DOHH2 (cell line): ENCODE results near the gene RASAL3.

ENCODE experiments used
- H3F3A ChIP-seq: fragments of 200-600 bp; sonication (generic), shearing (Covaris generic); 2 replicates; pipeline ENCODE4 v1.6.0; 2016; ENCODE audit warnings: antibody characterized with exemption, mild to moderate bottlenecking; ENCODE audit not compliant: control insufficient read depth, insufficient read depth
- H3K27ac ChIP-seq: fragments of 200-600 bp; sonication (generic); 2 replicates; pipeline ENCODE4 v1.5.1; 2014; ENCODE audit warnings: low read depth, mild to moderate bottlenecking, low read length, moderate library complexity
- H3K27me3 ChIP-seq: fragments of 200-600 bp; sonication (generic); 2 replicates; pipeline ENCODE4 v1.6.1; 2014; ENCODE audit warnings: mild to moderate bottlenecking, low read length, mixed read lengths; ENCODE audit not compliant: control insufficient read depth
- H3K36me3 ChIP-seq: fragments of 200-600 bp; sonication (generic); 2 replicates; pipeline ENCODE4 v1.6.1; 2014; ENCODE audit warnings: mild to moderate bottlenecking, low read length, moderate library complexity, mixed read lengths; ENCODE audit not compliant: control insufficient read depth
- H3K4me1 ChIP-seq: fragments of 200-600 bp; sonication (generic); 2 replicates; pipeline ENCODE4 v1.6.1; 2014; ENCODE audit warnings: mild to moderate bottlenecking, low read length, mixed read lengths; ENCODE audit not compliant: control insufficient read depth
- H3K4me2 ChIP-seq: fragments of 200-600 bp; sonication (generic); 2 replicates; pipeline ENCODE4 v1.6.0; 2014; ENCODE audit warnings: mild to moderate bottlenecking, low read length, moderate library complexity
- H3K4me3 ChIP-seq: fragments of 200-600 bp; sonication (generic); 2 replicates; pipeline ENCODE4 v1.5.1; 2014; ENCODE audit warnings: mild to moderate bottlenecking, low read length, mixed read lengths
- H3K79me2 ChIP-seq: fragments of 200-600 bp; sonication (generic); 2 replicates; pipeline ENCODE4 v1.6.1; 2014; ENCODE audit warnings: mild to moderate bottlenecking, low read length, mixed read lengths; ENCODE audit not compliant: control insufficient read depth
- H3K9me2 ChIP-seq: fragments of 200-600 bp; sonication (generic); replicated peaks from 2 replicates; pipeline ENCODE4 v1.6.1; 2014; ENCODE audit warnings: mild to moderate bottlenecking, low read length, mixed read lengths; ENCODE audit not compliant: control insufficient read depth
- H3K9me3 ChIP-seq: fragments of 200-600 bp; sonication (generic); 2 replicates; pipeline ENCODE4 v1.6.1; 2014; ENCODE audit warnings: antibody characterized with exemption, low read length, mixed read lengths; ENCODE audit not compliant: control insufficient read depth, insufficient read depth
- H4K20me1 ChIP-seq: fragments of 200-600 bp; sonication (generic); 2 replicates; pipeline ENCODE4 v1.6.0; 2014; ENCODE audit warnings: low read depth, mild to moderate bottlenecking, antibody characterized with exemption, low read length, moderate library complexity; ENCODE audit not compliant: control insufficient read depth, insufficient read depth
- CTCF ChIP-seq: fragments of 200-600 bp; sonication (generic); IDR thresholded peaks from one replicate; pipeline ENCODE4 v1.5.1; 2014; ENCODE audit warnings: antibody characterized with exemption, mild to moderate bottlenecking, low read depth, low read length; ENCODE audit not compliant: poor library complexity, severe bottlenecking
- EZH2phosphoT487 ChIP-seq: fragments of 200-600 bp; sonication (generic); IDR thresholded peaks from 2 replicates; pipeline ENCODE4 v1.6.1; 2017; ENCODE audit warnings: borderline replicate concordance, mild to moderate bottlenecking, antibody characterized with exemption, low read length, moderate library complexity, mixed read lengths

RASAL3 gene

DNA sequence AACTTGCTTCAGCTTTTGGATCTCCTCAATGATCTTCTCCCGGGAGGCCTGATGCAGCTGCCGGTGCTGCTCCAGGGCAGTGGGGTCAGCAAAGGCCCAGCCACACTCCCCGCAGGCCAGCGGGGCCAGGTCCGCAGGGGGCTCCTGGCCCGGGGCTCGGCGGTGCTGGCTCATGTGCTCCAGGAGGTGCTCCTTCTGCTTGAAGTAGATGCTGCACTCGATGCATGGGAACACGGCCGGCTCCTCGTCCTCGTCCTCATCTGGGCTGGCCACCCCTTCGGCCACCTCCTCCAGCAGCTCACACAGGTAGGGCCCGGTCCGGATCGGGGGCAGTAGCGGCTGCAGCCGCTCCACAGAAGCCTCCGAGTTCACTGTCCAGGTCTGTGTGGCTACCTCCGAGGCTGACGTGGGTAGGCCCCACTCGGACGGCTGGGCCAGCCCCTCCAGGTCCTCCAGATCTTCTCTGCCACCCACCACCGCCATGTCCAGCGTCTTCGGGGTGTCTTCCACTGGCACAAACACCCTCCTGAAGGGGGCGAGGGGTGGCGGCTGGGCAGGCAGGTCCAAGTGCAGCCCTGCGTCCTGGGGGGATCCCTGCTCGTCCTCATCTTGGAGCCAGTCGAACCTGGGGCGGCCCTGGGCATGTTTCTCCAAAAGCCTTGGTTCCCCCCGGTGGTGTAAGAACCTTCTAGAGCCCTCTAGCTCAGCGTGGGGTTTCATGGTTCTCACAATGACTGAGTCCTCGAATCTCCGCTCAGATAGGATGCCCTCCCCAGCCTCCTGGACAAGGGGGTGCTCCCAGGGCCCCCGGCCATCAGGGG lies 24.3 kb downstream of the RASAL3 start:
- no peaks in the 10 kb centered on the region for H4K20me1 ChIP-seq
- no peaks in the 10 kb centered on the region for H3K79me2 ChIP-seq
- H3K4me3 ChIP-seq = no peak overlapping the region
- no peak overlapping the region for H3K27ac ChIP-seq
- H3F3A ChIP-seq = no peaks in the 10 kb centered on the region
- no peaks in the 10 kb centered on the region for H3K4me1 ChIP-seq
- no peaks in the 10 kb centered on the region for H3K9me3 ChIP-seq
- H3K4me2 ChIP-seq = no peak overlapping the region
- H3K27me3 ChIP-seq = no peaks in the 10 kb centered on the region
- TF ChIP-seq CTCF = no peak
- no peak for TF ChIP-seq EZH2phosphoT487
- no peaks in the 10 kb centered on the region for H3K36me3 ChIP-seq
- no peaks in the 10 kb centered on the region for H3K9me2 ChIP-seq

GRCh38 chr19:15439078-15439799 lies 25.1 kb downstream of the RASAL3 start:
- Histone ChIP-seq H3K4me2 (no peak overlapping the region), H3K27ac (no peak overlapping the region), H3K27me3 (no peaks in the 10 kb centered on the region), H3K9me3 (no peaks in the 10 kb centered on the region), H3K79me2 (no peaks in the 10 kb centered on the region), H3K9me2 (no peaks in the 10 kb centered on the region), H3K4me1 (no peaks in the 10 kb centered on the region), H3K4me3 (no peak overlapping the region), H3F3A (no peaks in the 10 kb centered on the region), H3K36me3 (no peaks in the 10 kb centered on the region), H4K20me1 (no peaks in the 10 kb centered on the region)
- TF ChIP-seq CTCF (no peak), EZH2phosphoT487 (no peak)

- Histone ChIP-seq H3K27ac (no peak overlapping the region), H3K79me2 (no peaks in the 10 kb centered on the region), H3K27me3 (no peaks in the 10 kb centered on the region), H3F3A (no peaks in the 10 kb centered on the region), H3K9me2 (no peaks in the 10 kb centered on the region), H3K9me3 (no peaks in the 10 kb centered on the region), H3K4me2 (no peak overlapping the region), H3K4me3 (no peak overlapping the region), H3K4me1 (peaks cover 1% of the 10 kb centered on the region), H4K20me1 (no peaks in the 10 kb centered on the region), H3K36me3 (no peaks in the 10 kb centered on the region)
- TF ChIP-seq EZH2phosphoT487 (no peak), CTCF (no peak)
Observed at GRCh38 chr19:15438577-15438976, 25.8 kb downstream of the RASAL3 start.
